ENCODE data around the gene CDR2. TPM values are rescaled to one million over a fixed set of nuclear protein-coding genes. Genes with fewer than 3 reads are reported as not detected.
A peak's percentile ranks its signal among the peaks of the same experiment; 100 is the strongest.

Gene CDR2
- polyA plus RNA-seq, 1 donor (not counting 4 experiments of a cell fraction or from before 2014, with no cell fraction given) = 37.1 TPM

DNA sequence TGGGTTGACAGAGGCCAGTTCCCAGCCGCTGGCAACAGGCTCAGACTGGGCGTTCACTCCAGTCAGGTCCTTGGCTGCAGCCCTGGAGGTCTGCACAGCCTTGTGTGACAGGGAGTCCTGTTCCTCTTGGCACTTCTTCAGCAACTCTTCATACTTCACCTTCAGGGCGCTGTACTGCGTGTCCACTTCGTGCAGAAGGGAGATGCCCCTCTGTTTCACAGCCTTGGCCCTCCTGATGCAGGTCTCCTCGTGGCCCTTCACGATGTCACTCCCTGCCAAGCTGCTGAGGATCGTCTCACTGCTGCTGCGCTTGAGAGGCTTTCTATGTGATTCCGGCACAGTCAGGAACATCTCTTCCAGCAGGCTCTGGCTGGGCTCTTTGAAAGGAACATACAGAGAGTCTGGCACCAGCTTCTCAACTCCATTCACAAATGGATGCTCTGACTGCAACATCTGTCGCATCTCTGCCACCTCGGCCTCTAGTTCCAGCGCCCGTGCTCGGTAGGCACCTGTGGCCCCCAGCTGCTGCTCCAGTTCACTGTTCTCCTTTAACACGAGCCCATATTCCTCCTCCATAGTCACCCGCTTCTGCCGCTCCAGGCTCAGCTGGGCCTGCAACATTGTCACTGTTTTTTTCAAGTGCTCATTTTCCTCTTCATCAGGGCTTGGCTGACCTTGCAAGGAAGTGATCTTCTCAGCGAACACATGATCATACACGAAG, 27.2 kb downstream of the CDR2 start:
- no peak overlapping the region for H3K4me2 ChIP-seq (ENCODE audit: control insufficient read depth, extremely low read depth, insufficient read depth, low read depth, low read length)
- no peak for TF ChIP-seq EZH2 (IDR thresholded peaks at IDR 0.05; ENCODE audit: low read length)
- TF ChIP-seq, protein P1, sequence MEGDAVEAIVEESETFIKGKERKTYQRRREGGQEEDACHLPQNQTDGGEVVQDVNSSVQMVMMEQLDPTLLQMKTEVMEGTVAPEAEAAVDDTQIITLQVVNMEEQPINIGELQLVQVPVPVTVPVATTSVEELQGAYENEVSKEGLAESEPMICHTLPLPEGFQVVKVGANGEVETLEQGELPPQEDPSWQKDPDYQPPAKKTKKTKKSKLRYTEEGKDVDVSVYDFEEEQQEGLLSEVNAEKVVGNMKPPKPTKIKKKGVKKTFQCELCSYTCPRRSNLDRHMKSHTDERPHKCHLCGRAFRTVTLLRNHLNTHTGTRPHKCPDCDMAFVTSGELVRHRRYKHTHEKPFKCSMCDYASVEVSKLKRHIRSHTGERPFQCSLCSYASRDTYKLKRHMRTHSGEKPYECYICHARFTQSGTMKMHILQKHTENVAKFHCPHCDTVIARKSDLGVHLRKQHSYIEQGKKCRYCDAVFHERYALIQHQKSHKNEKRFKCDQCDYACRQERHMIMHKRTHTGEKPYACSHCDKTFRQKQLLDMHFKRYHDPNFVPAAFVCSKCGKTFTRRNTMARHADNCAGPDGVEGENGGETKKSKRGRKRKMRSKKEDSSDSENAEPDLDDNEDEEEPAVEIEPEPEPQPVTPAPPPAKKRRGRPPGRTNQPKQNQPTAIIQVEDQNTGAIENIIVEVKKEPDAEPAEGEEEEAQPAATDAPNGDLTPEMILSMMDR (optimal IDR thresholded peaks at IDR 0.05 in 1 of 3, IDR thresholded peaks at IDR 0.05 in 1 of 3, conservative IDR thresholded peaks at IDR 0.05 in 1 of 3; ENCODE audit: extremely low read depth in 1 of 3, insufficient read depth in 2 of 3, low read length in 3 of 3) = no peak
- peaks cover 13 to 14% of the 10 kb centered on the region in 2 experiments for H3K36me3 ChIP-seq (ENCODE audit: control insufficient read depth in 2 of 2, extremely low read depth in 1 of 2, insufficient read depth in 2 of 2, low read length in 2 of 2)
- H2AFZ ChIP-seq (ENCODE audit: control insufficient read depth, low read length) = no peak overlapping the region
- H3K79me2 ChIP-seq (ENCODE audit: control insufficient read depth, insufficient read depth, low read length) = peaks cover 24% of the 10 kb centered on the region
- H3K27me3 ChIP-seq (ENCODE audit: control insufficient read depth, extremely low read depth, insufficient read depth, low read length) = no peaks in the 10 kb centered on the region
- H4K20me1 ChIP-seq (ENCODE audit: control insufficient read depth, extremely low read depth, insufficient read depth, low read length) = no peaks in the 10 kb centered on the region
- no peak overlapping the region for H3K4me3 ChIP-seq (ENCODE audit: control insufficient read depth in 2 of 3, extremely low read depth in 1 of 3, insufficient read depth in 2 of 3, low read depth in 1 of 3, low read length in 3 of 3)
- no peak overlapping the region for H3K9ac ChIP-seq (ENCODE audit: control insufficient read depth, extremely low read depth, insufficient read depth, low read length)
- no peak for DNase-seq (ENCODE audit: low read depth, low spot score)
- no peak for FAIRE-seq
- H3K9me3 ChIP-seq (ENCODE audit: control insufficient read depth, low read depth, low read length) = no peaks in the 10 kb centered on the region
- peak overlapping the region; percentile 84 for H3K27ac ChIP-seq (ENCODE audit: control insufficient read depth, insufficient read depth, low read length)
- peaks cover 4% of the 10 kb centered on the region for H3K9me1 ChIP-seq (ENCODE audit: control insufficient read depth, extremely low read depth, insufficient read depth, low read length)
- dilution Hi-C loops (cut with MboI; ENCODE audit: extremely low pct_ligation_motif_present, low sequenced_read_pairs) = no loop called here
- H3K4me1 ChIP-seq (ENCODE audit: control insufficient read depth, extremely low read depth, insufficient read depth, low read length) = peaks cover 40% of the 10 kb centered on the region

DNA sequence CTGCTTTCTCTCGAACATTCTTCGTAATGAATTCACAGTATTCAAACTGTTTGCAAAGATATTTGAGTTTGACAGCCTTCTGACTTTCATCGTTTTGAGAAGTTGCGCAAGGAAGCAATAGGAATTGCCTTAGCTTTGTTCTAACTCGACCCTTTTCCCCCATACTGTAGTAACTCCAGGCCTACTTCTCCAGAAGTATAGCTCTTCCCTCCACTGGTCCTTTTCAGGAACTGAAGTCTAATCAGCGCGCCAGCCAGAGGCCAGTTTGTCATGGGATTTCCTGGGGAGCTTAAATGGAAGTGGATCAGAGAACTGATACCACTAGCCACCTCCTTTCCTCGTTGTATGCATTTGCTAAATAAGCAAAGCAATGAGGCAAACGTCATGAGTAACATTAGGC, 27.9 kb downstream of the CDR2 start:
- dilution Hi-C loops (cut with MboI; ENCODE audit: extremely low pct_ligation_motif_present, low sequenced_read_pairs) = no loop called here

More for the DNA sequence above, 27.9 kb downstream of the CDR2 start:
- TF ChIP-seq, protein P1 (optimal IDR thresholded peaks at IDR 0.05 in 1 of 3, IDR thresholded peaks at IDR 0.05 in 1 of 3, conservative IDR thresholded peaks at IDR 0.05 in 1 of 3; ENCODE audit: extremely low read depth in 1 of 3, insufficient read depth in 2 of 3, low read length in 3 of 3) = no peak
- TF ChIP-seq EZH2 (IDR thresholded peaks at IDR 0.05; ENCODE audit: low read length) = no peak
- FAIRE-seq (no peak), DNase-seq (ENCODE audit: low read depth, low spot score) (no peak)
- H2AFZ ChIP-seq (ENCODE audit: control insufficient read depth, low read length) = no peak overlapping the region
- H3K27me3 ChIP-seq (ENCODE audit: control insufficient read depth, extremely low read depth, insufficient read depth, low read length) = no peaks in the 10 kb centered on the region
- H3K79me2 ChIP-seq (ENCODE audit: control insufficient read depth, insufficient read depth, low read length) = peaks cover 16% of the 10 kb centered on the region
- H3K9me3 ChIP-seq (ENCODE audit: control insufficient read depth, low read depth, low read length) = no peaks in the 10 kb centered on the region
- no peaks in the 10 kb centered on the region for H4K20me1 ChIP-seq (ENCODE audit: control insufficient read depth, extremely low read depth, insufficient read depth, low read length)
- H3K9me1 ChIP-seq (ENCODE audit: control insufficient read depth, extremely low read depth, insufficient read depth, low read length) = peaks cover 4% of the 10 kb centered on the region
- H3K9ac ChIP-seq (ENCODE audit: control insufficient read depth, extremely low read depth, insufficient read depth, low read length) = no peak overlapping the region
- peak overlapping the region; percentile 74 for H3K4me2 ChIP-seq (ENCODE audit: control insufficient read depth, extremely low read depth, insufficient read depth, low read depth, low read length)
- peak overlapping the region; percentile 46 for H3K27ac ChIP-seq (ENCODE audit: control insufficient read depth, insufficient read depth, low read length)
- peaks cover 12 to 13% of the 10 kb centered on the region in 2 experiments for H3K36me3 ChIP-seq (ENCODE audit: control insufficient read depth in 2 of 2, extremely low read depth in 1 of 2, insufficient read depth in 2 of 2, low read length in 2 of 2)
- no peak overlapping the region for H3K4me3 ChIP-seq (ENCODE audit: control insufficient read depth in 2 of 3, extremely low read depth in 1 of 3, insufficient read depth in 2 of 3, low read depth in 1 of 3, low read length in 3 of 3)
- H3K4me1 ChIP-seq (ENCODE audit: control insufficient read depth, extremely low read depth, insufficient read depth, low read length) = peaks cover 40% of the 10 kb centered on the region

Measured in keratinocyte (primary cell).